ENCODE results near the gene DUXA. TPM values are rescaled to one million over a fixed set of nuclear protein-coding genes. Genes with fewer than 3 reads are reported as not detected.
"Not testable (repeated sequence)": the region's sequence is repeated elsewhere in the genome, so short reads cannot be mapped to it uniquely, and the experiment has no call there.

The DUXA gene
- total RNA-seq, 1 experiment from 2014 or later, result not detected

GRCh38 chr19:57123882-57124281 lies 43.4 kb downstream of the DUXA start:
- no peak for ATAC-seq
- Histone ChIP-seq H3K36me3 (ENCODE audit: control insufficient read depth, insufficient read depth, low read length) (no peaks in the 10 kb centered on the region), H3K9me3 (ENCODE audit: control insufficient read depth, insufficient read depth, low read depth, low read length) (no peaks in the 10 kb centered on the region), H3K4me3 (ENCODE audit: low read depth in 2 of 2, low read length in 2 of 2) (no peak overlapping the region), H3K27ac (ENCODE audit: low read length) (no peak overlapping the region), H3K4me1 (ENCODE audit: control insufficient read depth, insufficient read depth, low read length) (no peaks in the 10 kb centered on the region), H3K27me3 (ENCODE audit: control insufficient read depth, insufficient read depth, low read length) (peaks cover 5% of the 10 kb centered on the region; the same call in 1 of the 2 replicates)
- ChIA-PET POLR2A (no interaction called here), CTCF (no interaction called here)
- BruUV-seq (replicated peaks), result no TSS peak
- in situ Hi-C loops (cut with HindIII; ENCODE audit: low pct_unique_long_range_greater_than_20kb, low sequenced_read_pairs), result no loop called here
- intact Hi-C loops (cut with micrococcal nuclease; ENCODE audit: unreplicated experiment), result no loop called here
- DNase-seq (ENCODE audit: low read depth, low spot score), result no peak
- TF ChIP-seq, protein P1, sequence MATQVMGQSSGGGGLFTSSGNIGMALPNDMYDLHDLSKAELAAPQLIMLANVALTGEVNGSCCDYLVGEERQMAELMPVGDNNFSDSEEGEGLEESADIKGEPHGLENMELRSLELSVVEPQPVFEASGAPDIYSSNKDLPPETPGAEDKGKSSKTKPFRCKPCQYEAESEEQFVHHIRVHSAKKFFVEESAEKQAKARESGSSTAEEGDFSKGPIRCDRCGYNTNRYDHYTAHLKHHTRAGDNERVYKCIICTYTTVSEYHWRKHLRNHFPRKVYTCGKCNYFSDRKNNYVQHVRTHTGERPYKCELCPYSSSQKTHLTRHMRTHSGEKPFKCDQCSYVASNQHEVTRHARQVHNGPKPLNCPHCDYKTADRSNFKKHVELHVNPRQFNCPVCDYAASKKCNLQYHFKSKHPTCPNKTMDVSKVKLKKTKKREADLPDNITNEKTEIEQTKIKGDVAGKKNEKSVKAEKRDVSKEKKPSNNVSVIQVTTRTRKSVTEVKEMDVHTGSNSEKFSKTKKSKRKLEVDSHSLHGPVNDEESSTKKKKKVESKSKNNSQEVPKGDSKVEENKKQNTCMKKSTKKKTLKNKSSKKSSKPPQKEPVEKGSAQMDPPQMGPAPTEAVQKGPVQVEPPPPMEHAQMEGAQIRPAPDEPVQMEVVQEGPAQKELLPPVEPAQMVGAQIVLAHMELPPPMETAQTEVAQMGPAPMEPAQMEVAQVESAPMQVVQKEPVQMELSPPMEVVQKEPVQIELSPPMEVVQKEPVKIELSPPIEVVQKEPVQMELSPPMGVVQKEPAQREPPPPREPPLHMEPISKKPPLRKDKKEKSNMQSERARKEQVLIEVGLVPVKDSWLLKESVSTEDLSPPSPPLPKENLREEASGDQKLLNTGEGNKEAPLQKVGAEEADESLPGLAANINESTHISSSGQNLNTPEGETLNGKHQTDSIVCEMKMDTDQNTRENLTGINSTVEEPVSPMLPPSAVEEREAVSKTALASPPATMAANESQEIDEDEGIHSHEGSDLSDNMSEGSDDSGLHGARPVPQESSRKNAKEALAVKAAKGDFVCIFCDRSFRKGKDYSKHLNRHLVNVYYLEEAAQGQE (IDR thresholded peaks at IDR 0.05; ENCODE audit: insufficient read depth in 1 of 2, low read depth in 2 of 2, low read length in 1 of 2), result peak; percentile 78 to 81
- TF ChIP-seq SIN3A (IDR thresholded peaks at IDR 0.05; ENCODE audit: borderline replicate concordance, insufficient read depth, low read depth, low read length) (no peak), POLR2AphosphoS5 (IDR thresholded peaks at IDR 0.05; ENCODE audit: low read depth, low read length) (no peak)

GRCh38 chr19:57118848-57119247 lies 48.4 kb downstream of the DUXA start:
- H3K9me3 ChIP-seq (ENCODE audit: control insufficient read depth, insufficient read depth, low read depth, low read length), result peaks cover 15% of the 10 kb centered on the region
- no peak for ATAC-seq
- DNase-seq (ENCODE audit: low read depth, low spot score), result no peak
- no peaks in the 10 kb centered on the region for H3K36me3 ChIP-seq (ENCODE audit: control insufficient read depth, insufficient read depth, low read length)
- intact Hi-C loops (cut with micrococcal nuclease; ENCODE audit: unreplicated experiment), result no loop called here
- no peak overlapping the region for H3K27ac ChIP-seq (ENCODE audit: low read length)
- in situ Hi-C loops (cut with HindIII; ENCODE audit: low pct_unique_long_range_greater_than_20kb, low sequenced_read_pairs), result no loop called here
- H3K27me3 ChIP-seq (ENCODE audit: control insufficient read depth, insufficient read depth, low read length), result no peaks in the 10 kb centered on the region
- H3K4me3 ChIP-seq (ENCODE audit: low read depth in 2 of 2, low read length in 2 of 2), result no peak overlapping the region
- no TSS peak for BruUV-seq (replicated peaks)
- ChIA-PET CTCF (no interaction called here), POLR2A (no interaction called here)
- no peaks in the 10 kb centered on the region for H3K4me1 ChIP-seq (ENCODE audit: control insufficient read depth, insufficient read depth, low read length)
- TF ChIP-seq, protein P1 (IDR thresholded peaks at IDR 0.05; ENCODE audit: insufficient read depth in 1 of 2, low read depth in 2 of 2, low read length in 1 of 2), result no peak
- TF ChIP-seq SIN3A (IDR thresholded peaks at IDR 0.05; ENCODE audit: borderline replicate concordance, insufficient read depth, low read depth, low read length), result no peak
- TF ChIP-seq, protein P2, sequence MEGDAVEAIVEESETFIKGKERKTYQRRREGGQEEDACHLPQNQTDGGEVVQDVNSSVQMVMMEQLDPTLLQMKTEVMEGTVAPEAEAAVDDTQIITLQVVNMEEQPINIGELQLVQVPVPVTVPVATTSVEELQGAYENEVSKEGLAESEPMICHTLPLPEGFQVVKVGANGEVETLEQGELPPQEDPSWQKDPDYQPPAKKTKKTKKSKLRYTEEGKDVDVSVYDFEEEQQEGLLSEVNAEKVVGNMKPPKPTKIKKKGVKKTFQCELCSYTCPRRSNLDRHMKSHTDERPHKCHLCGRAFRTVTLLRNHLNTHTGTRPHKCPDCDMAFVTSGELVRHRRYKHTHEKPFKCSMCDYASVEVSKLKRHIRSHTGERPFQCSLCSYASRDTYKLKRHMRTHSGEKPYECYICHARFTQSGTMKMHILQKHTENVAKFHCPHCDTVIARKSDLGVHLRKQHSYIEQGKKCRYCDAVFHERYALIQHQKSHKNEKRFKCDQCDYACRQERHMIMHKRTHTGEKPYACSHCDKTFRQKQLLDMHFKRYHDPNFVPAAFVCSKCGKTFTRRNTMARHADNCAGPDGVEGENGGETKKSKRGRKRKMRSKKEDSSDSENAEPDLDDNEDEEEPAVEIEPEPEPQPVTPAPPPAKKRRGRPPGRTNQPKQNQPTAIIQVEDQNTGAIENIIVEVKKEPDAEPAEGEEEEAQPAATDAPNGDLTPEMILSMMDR (IDR thresholded peaks at IDR 0.05), result no peak
- TF ChIP-seq POLR2AphosphoS5 (IDR thresholded peaks at IDR 0.05; ENCODE audit: low read depth, low read length), result no peak
- no peak for TF ChIP-seq TCF7L2 (IDR thresholded peaks at IDR 0.05; ENCODE audit: low read depth, low read length)

- DNase-seq (ENCODE audit: low read depth, low spot score); H3K27me3 ChIP-seq (ENCODE audit: control insufficient read depth, insufficient read depth, low read length); H3K36me3 ChIP-seq (ENCODE audit: control insufficient read depth, insufficient read depth, low read length); intact Hi-C loops (cut with micrococcal nuclease; ENCODE audit: unreplicated experiment); ATAC-seq; CTCF ChIA-PET; H3K4me3 ChIP-seq (ENCODE audit: low read depth in 2 of 2, low read length in 2 of 2); H3K27ac ChIP-seq (ENCODE audit: low read length); POLR2A ChIA-PET; H3K4me1 ChIP-seq (ENCODE audit: control insufficient read depth, insufficient read depth, low read length); in situ Hi-C loops (cut with HindIII; ENCODE audit: low pct_unique_long_range_greater_than_20kb, low sequenced_read_pairs); BruUV-seq (replicated peaks): not testable (repeated sequence)
- H3K9me3 ChIP-seq (ENCODE audit: control insufficient read depth, insufficient read depth, low read depth, low read length), result peaks cover 41% of the 10 kb centered on the region
Measured at GRCh38 chr19:57113501-57113900, 53.8 kb downstream of the DUXA start.

All from Panc1 (cell line).